Mesenchymal stem cell (in vitro differentiated cells and primary cell): ENCODE results near the gene ATP6V1A.
"Not testable (repeated sequence)": the region's sequence is repeated elsewhere in the genome, so short reads cannot be mapped to it uniquely, and the experiment has no call there.

ENCODE experiments used
- DNase-seq: peaks from one replicate; pipeline ENCODE4 v3.0.0-alpha.2; 2013
- H2AFZ ChIP-seq: one replicate; pipeline ENCODE4 v1.6.1; 2013; ENCODE audit warnings: low read depth, mild to moderate bottlenecking, control low read depth, inconsistent platforms, low read length, moderate library complexity
- H2AK5ac ChIP-seq: 2 replicates; pipeline ENCODE4 v1.6.1; 2013; ENCODE audit warnings: low read length, moderate library complexity, mild to moderate bottlenecking, inconsistent platforms; ENCODE audit not compliant: severe bottlenecking
- H2BK120ac ChIP-seq: one replicate; pipeline ENCODE4 v1.6.1; 2013; ENCODE audit warnings: low read depth, mild to moderate bottlenecking, inconsistent platforms, low read length, moderate library complexity
- H2BK12ac ChIP-seq, 2 experiments: one replicate each; pipeline ENCODE4 v1.6.1; 2013; ENCODE audit warnings: inconsistent platforms in 2 of 2, low read length in 2 of 2, mild to moderate bottlenecking in 2 of 2, moderate library complexity in 2 of 2, control low read depth in 1 of 2
- H2BK15ac ChIP-seq: one replicate; pipeline ENCODE4 v1.6.1; 2013; ENCODE audit warnings: mild to moderate bottlenecking, low read depth, inconsistent platforms; ENCODE audit not compliant: poor library complexity, severe bottlenecking
- H2BK5ac ChIP-seq: 2 replicates; pipeline ENCODE4 v1.6.1; 2013; ENCODE audit warnings: low read depth, mild to moderate bottlenecking, low read length, control low read depth, inconsistent platforms; ENCODE audit not compliant: poor library complexity, severe bottlenecking
- H3K14ac ChIP-seq, 2 experiments: one replicate each; pipeline ENCODE4 v1.6.1; 2013; ENCODE audit warnings: inconsistent platforms in 2 of 2, low read length in 2 of 2, control low read depth in 1 of 2, mild to moderate bottlenecking in 1 of 2, moderate library complexity in 1 of 2
- H3K18ac ChIP-seq, 2 experiments: one replicate each; pipeline ENCODE4 v1.6.1; 2013; ENCODE audit warnings: inconsistent platforms in 2 of 2, low read length in 2 of 2, control low read depth in 1 of 2, low read depth in 1 of 2, mild to moderate bottlenecking in 1 of 2
- H3K23ac ChIP-seq, 2 experiments: one replicate each; pipeline ENCODE4 v1.6.1; 2013; ENCODE audit warnings: inconsistent platforms in 2 of 2, low read length in 2 of 2, mild to moderate bottlenecking in 2 of 2, moderate library complexity in 2 of 2, control low read depth in 1 of 2
- H3K27ac ChIP-seq: 2 replicates; pipeline ENCODE4 v1.5.1; 2013; ENCODE audit warnings: mild to moderate bottlenecking, moderate library complexity, low read length, control low read depth, inconsistent platforms; ENCODE audit not compliant: poor library complexity, severe bottlenecking
- H3K27me3 ChIP-seq, 2 experiments: 2 replicates each; pipeline versions ENCODE4 v1.6.1 to v1.7.0; 2013; ENCODE audit warnings: low read length in 2 of 2, mild to moderate bottlenecking in 2 of 2, moderate library complexity in 2 of 2, control low read depth in 1 of 2, inconsistent platforms in 1 of 2; ENCODE audit not compliant: control insufficient read depth in 1 of 2, insufficient read depth in 1 of 2
- H3K36me3 ChIP-seq, 2 experiments: 2 replicates each; pipeline versions ENCODE4 v1.6.1 to v1.7.0; 2013; ENCODE audit warnings: low read length in 2 of 2, control low read depth in 1 of 2, inconsistent platforms in 1 of 2, low read depth in 1 of 2, mild to moderate bottlenecking in 1 of 2; ENCODE audit not compliant: insufficient read depth in 2 of 2, control insufficient read depth in 1 of 2
- H3K4ac ChIP-seq, 2 experiments: one replicate each; pipeline ENCODE4 v1.6.1; 2013; ENCODE audit warnings: inconsistent platforms in 2 of 2, low read length in 2 of 2, mild to moderate bottlenecking in 2 of 2, moderate library complexity in 2 of 2, control low read depth in 1 of 2, low read depth in 1 of 2
- H3K4me1 ChIP-seq: 2 replicates; pipeline ENCODE4 v1.6.1; 2013; ENCODE audit warnings: low read depth, low read length, control low read depth; ENCODE audit not compliant: control insufficient read depth, insufficient read depth
- H3K4me2 ChIP-seq: 2 replicates; pipeline ENCODE4 v1.6.1; 2013; ENCODE audit warnings: low read length, mild to moderate bottlenecking, inconsistent platforms; ENCODE audit not compliant: poor library complexity, severe bottlenecking
- H3K4me3 ChIP-seq, 2 experiments: 2 replicates each; pipeline versions ENCODE4 v1.5.1 to v1.7.0; 2013; ENCODE audit warnings: low read length in 2 of 2, mild to moderate bottlenecking in 2 of 2, control low read depth in 1 of 2, low read depth in 1 of 2; ENCODE audit not compliant: insufficient read depth in 1 of 2
- H3K79me1 ChIP-seq: replicated peaks from 2 replicates; pipeline ENCODE4 v1.6.1; 2013; ENCODE audit warnings: mild to moderate bottlenecking, control low read depth, low read length, inconsistent platforms; ENCODE audit not compliant: poor library complexity, severe bottlenecking
- H3K9ac ChIP-seq: 2 replicates; pipeline ENCODE4 v1.7.0; 2013; ENCODE audit warnings: mild to moderate bottlenecking, low read length, moderate library complexity
- H3K9me3 ChIP-seq: 2 replicates; pipeline ENCODE4 v1.7.0; 2013; ENCODE audit warnings: mild to moderate bottlenecking, low read length; ENCODE audit not compliant: control insufficient read depth
- H4K8ac ChIP-seq: one replicate; pipeline ENCODE4 v1.6.1; 2013; ENCODE audit warnings: inconsistent platforms, mild to moderate bottlenecking, low read length, moderate library complexity
- H4K91ac ChIP-seq: one replicate; pipeline ENCODE4 v1.6.1; 2013; ENCODE audit warnings: mild to moderate bottlenecking, low read length, inconsistent platforms
- WGBS: methylation state at CpG from one replicate; pipeline ENCODE4 v1.1.7; 2013; ENCODE audit warnings: mixed read lengths; 5-methylcytosine and 5-hydroxymethylcytosine counted together

Gene ATP6V1A

GRCh38 chr3:113847247-113847646 lies 100.4 kb downstream of the ATP6V1A start:
- H2AK5ac ChIP-seq: no peak overlapping the region
- H3K36me3 ChIP-seq: peaks cover 0 to 4% of the 10 kb centered on the region in 2 experiments
- no peak overlapping the region for H3K4ac ChIP-seq
- no peak for DNase-seq
- H2AFZ ChIP-seq: no peak overlapping the region
- H4K8ac ChIP-seq: no peak overlapping the region
- no peak overlapping the region for H2BK5ac ChIP-seq
- H3K79me1 ChIP-seq: no peaks in the 10 kb centered on the region
- H3K4me3 ChIP-seq: no peak overlapping the region
- H3K14ac ChIP-seq: no peak overlapping the region
- H3K18ac ChIP-seq: no peak overlapping the region
- no peak overlapping the region for H2BK12ac ChIP-seq
- H2BK15ac ChIP-seq: no peak overlapping the region
- H3K23ac ChIP-seq: no peak overlapping the region
- H3K27me3 ChIP-seq: no peaks in the 10 kb centered on the region
- H3K4me1 ChIP-seq: no peaks in the 10 kb centered on the region
- H2BK120ac ChIP-seq: no peak overlapping the region
- H4K91ac ChIP-seq: no peak overlapping the region
- H3K4me2 ChIP-seq: no peak overlapping the region
- no peaks in the 10 kb centered on the region for H3K9me3 ChIP-seq
- H3K27ac ChIP-seq: no peak overlapping the region
- no peak overlapping the region for H3K9ac ChIP-seq

- no peak overlapping the region for H3K9ac ChIP-seq
- no peaks in the 10 kb centered on the region for H3K79me1 ChIP-seq
- no peak overlapping the region for H3K4me2 ChIP-seq
- H3K23ac ChIP-seq: no peak overlapping the region
- no peak overlapping the region for H3K14ac ChIP-seq
- 100% methylated on average over 1 of the region's 2 CpGs for WGBS
- H2AFZ ChIP-seq: no peak overlapping the region
- no peaks in the 10 kb centered on the region for H3K4me1 ChIP-seq
- H3K27me3 ChIP-seq: no peaks in the 10 kb centered on the region
- peaks cover 0 to 4% of the 10 kb centered on the region in 2 experiments for H3K36me3 ChIP-seq
- H2BK15ac ChIP-seq: no peak overlapping the region
- no peak overlapping the region for H2BK12ac ChIP-seq
- no peak for DNase-seq
- no peak overlapping the region for H4K8ac ChIP-seq
- H3K27ac ChIP-seq: no peak overlapping the region
- no peak overlapping the region for H2AK5ac ChIP-seq
- H3K18ac ChIP-seq: no peak overlapping the region
- no peak overlapping the region for H3K4me3 ChIP-seq
- no peak overlapping the region for H3K4ac ChIP-seq
- H2BK120ac ChIP-seq: no peak overlapping the region
- no peak overlapping the region for H4K91ac ChIP-seq
- H3K9me3 ChIP-seq: no peaks in the 10 kb centered on the region
- no peak overlapping the region for H2BK5ac ChIP-seq
Measured at GRCh38 chr3:113847664-113848461, 101.0 kb downstream of the ATP6V1A start.

GRCh38 chr3:113849071-113849470 lies 102.2 kb downstream of the ATP6V1A start:
- H3K18ac ChIP-seq, H3K27ac ChIP-seq, H2AFZ ChIP-seq, H2BK5ac ChIP-seq, H3K4me1 ChIP-seq, H3K27me3 ChIP-seq, H4K91ac ChIP-seq, H3K36me3 ChIP-seq, H3K4me2 ChIP-seq, H3K14ac ChIP-seq, H2BK15ac ChIP-seq, H2BK12ac ChIP-seq, H3K9ac ChIP-seq, H3K4me3 ChIP-seq, H3K9me3 ChIP-seq, H2AK5ac ChIP-seq, H4K8ac ChIP-seq, H2BK120ac ChIP-seq, H3K23ac ChIP-seq, H3K4ac ChIP-seq, H3K79me1 ChIP-seq, DNase-seq: not testable (repeated sequence)
- 96% methylated on average over 1 of the region's 3 CpGs for WGBS

- H3K4me1 ChIP-seq, H4K8ac ChIP-seq, H2BK5ac ChIP-seq, H3K36me3 ChIP-seq, H3K9ac ChIP-seq, H3K79me1 ChIP-seq, H3K23ac ChIP-seq, H3K18ac ChIP-seq, H3K14ac ChIP-seq, H3K27ac ChIP-seq, H2AFZ ChIP-seq, H3K4me2 ChIP-seq, DNase-seq, H3K4ac ChIP-seq, H3K27me3 ChIP-seq, H3K4me3 ChIP-seq, H2BK120ac ChIP-seq, H2AK5ac ChIP-seq, H3K9me3 ChIP-seq, H4K91ac ChIP-seq, H2BK12ac ChIP-seq, H2BK15ac ChIP-seq: not testable (repeated sequence)
- WGBS: 94% methylated on average over 1 of the region's 22 CpGs
Measured at GRCh38 chr3:113849841-113850240, 103.0 kb downstream of the ATP6V1A start.
